PC-3 (cell line): ENCODE results near the gene MPDZ. TPM values are rescaled to one million over a fixed set of nuclear protein-coding genes. Genes with fewer than 3 reads are reported as not detected.

Experiments used
- ATAC-seq: fragments of 200-7000 bp; cut with Tn5 transposase; 2 replicates; pipeline ENCODE4 v1.9.1; 2020; ENCODE audit warnings: mild to moderate bottlenecking, moderate library complexity
- BruUV-seq: library from RNA; stranded (reverse); fragments of 400-500 nt; replicated peaks from 2 replicates; lab custom pipeline; 2021; lab: Mats Ljungman, UMichigan
- CTCF ChIA-PET: fragments of 300-600 bp; sonication (Branson Sonifier 250); formaldehyde crosslinking; loops from one replicate; lab custom pipeline; 2022; ENCODE audit warnings: antibody characterized with exemption; lab: Charles Lee
- POLR2A ChIA-PET: fragments of 300-600 bp; sonication (Branson Sonifier 250); formaldehyde crosslinking; loops from one replicate; lab custom pipeline; 2022; ENCODE audit warnings: antibody characterized with exemption; ENCODE audit not compliant: unreplicated experiment; lab: Charles Lee
- DNase-seq: peaks from one replicate; pipeline ENCODE4 v3.0.0-alpha.2; 2015
- H2AFZ ChIP-seq: fragments of 300-600 bp; sonication (generic); 2 replicates; pipeline ENCODE4 v1.6.0; 2016; ENCODE audit warnings: antibody characterized with exemption, low read length
- H3F3A ChIP-seq: fragments of 300-600 bp; sonication (generic); one replicate; pipeline ENCODE4 v1.6.0; 2017; ENCODE audit warnings: antibody characterized with exemption, low read length, control low read depth, mild to moderate bottlenecking; ENCODE audit not compliant: unreplicated experiment
- H3K27ac ChIP-seq: fragments of 300-600 bp; sonication (generic); 2 replicates; pipeline ENCODE4 v1.5.1; 2016; ENCODE audit warnings: mild to moderate bottlenecking, low read length
- H3K27me3 ChIP-seq: fragments of 300-600 bp; sonication (generic); 2 replicates; pipeline ENCODE4 v1.6.1; 2016; ENCODE audit warnings: low read length, mixed read lengths
- H3K36me3 ChIP-seq: fragments of 300-600 bp; sonication (generic); 2 replicates; pipeline ENCODE4 v1.6.1; 2016; ENCODE audit warnings: low read depth, mixed run types, low read length, mixed read lengths
- H3K4me1 ChIP-seq: fragments of 300-600 bp; sonication (generic); 2 replicates; pipeline ENCODE4 v1.5.1; 2016; ENCODE audit warnings: low read length; ENCODE audit not compliant: insufficient read depth
- H3K4me2 ChIP-seq: fragments of 300-600 bp; sonication (generic); 2 replicates; pipeline ENCODE4 v1.6.0; 2016; ENCODE audit warnings: low read length
- H3K4me3 ChIP-seq: fragments of 300-600 bp; sonication (generic); 2 replicates; pipeline ENCODE4 v1.5.1; 2016; ENCODE audit warnings: mild to moderate bottlenecking, low read length, mixed read lengths
- H3K79me2 ChIP-seq: fragments of 300-600 bp; sonication (generic); 2 replicates; pipeline ENCODE4 v1.6.1; 2017; ENCODE audit warnings: low read length, mixed read lengths
- H3K9ac ChIP-seq: fragments of 300-600 bp; sonication (generic); 2 replicates; pipeline ENCODE4 v1.6.0; 2016; ENCODE audit warnings: mild to moderate bottlenecking, low read length
- H3K9me2 ChIP-seq: fragments of 300-600 bp; sonication (generic); replicated peaks from 2 replicates; pipeline ENCODE4 v1.6.1; 2016; ENCODE audit warnings: mixed run types, low read length, mixed read lengths
- H3K9me3 ChIP-seq: fragments of 300-600 bp; sonication (generic); 2 replicates; pipeline ENCODE4 v1.6.1; 2016; ENCODE audit warnings: low read length, mixed read lengths
- H4K20me1 ChIP-seq: fragments of 300-600 bp; sonication (generic); 2 replicates; pipeline ENCODE4 v1.6.1; 2016; ENCODE audit warnings: low read length, mixed read lengths
- CTCF ChIP-seq: fragments of 300-600 bp; sonication (generic); conservative IDR thresholded peaks from 2 replicates; pipeline ENCODE4 v1.5.1; 2017; ENCODE audit warnings: antibody characterized with exemption, low read depth, mild to moderate bottlenecking, low read length
- EZH2 ChIP-seq: fragments of 300-600 bp; sonication (generic); IDR thresholded peaks from one replicate; pipeline ENCODE4 v1.6.1; 2017; ENCODE audit warnings: antibody characterized with exemption, mild to moderate bottlenecking, low read length; ENCODE audit not compliant: unreplicated experiment
- EZH2phosphoT487 ChIP-seq: fragments of 300-600 bp; sonication (generic); IDR thresholded peaks from 2 replicates; pipeline ENCODE4 v1.6.1; 2018; ENCODE audit warnings: mild to moderate bottlenecking, antibody characterized with exemption, low read length, borderline replicate concordance
- intact Hi-C: fragments of 100-400 bp; cut with micrococcal nuclease; formaldehyde crosslinking; loops from 2 replicates; pipeline ENCODE4 v1.9.0; 2023
- total RNA-seq: library from RNA; depleted of rRNA; stranded (reverse); fragments of >200 nt; gene quantifications from 2 replicates; pipeline ENCODE4 v1.2.3, GENCODE V29; 2014

Gene MPDZ
- total RNA-seq, 1 experiment from 2014 or later: 6.1 TPM

GRCh38 chr9:13165956-13166355 is 113.5 kb downstream of the MPDZ start:
- Histone ChIP-seq H3K27me3 (no peaks in the 10 kb centered on the region), H3K9me2 (no peaks in the 10 kb centered on the region), H3K4me3 (no peak overlapping the region), H3K9ac (no peak overlapping the region), H2AFZ (no peak overlapping the region), H3K4me1 (peaks cover 10% of the 10 kb centered on the region), H3K4me2 (no peak overlapping the region), H3F3A (no peaks in the 10 kb centered on the region), H3K79me2 (no peaks in the 10 kb centered on the region), H3K27ac (no peak overlapping the region), H4K20me1 (no peaks in the 10 kb centered on the region), H3K36me3 (no peaks in the 10 kb centered on the region; the same call in 1 of the 2 replicates), H3K9me3 (no peaks in the 10 kb centered on the region)
- no TSS peak for BruUV-seq
- DNase-seq: no peak
- ChIA-PET CTCF (no interaction called here), POLR2A (no interaction called here)
- intact Hi-C loops: no loop called here
- ATAC-seq: no peak
- no peak for TF ChIP-seq EZH2phosphoT487
- no peak for TF ChIP-seq CTCF
- TF ChIP-seq EZH2: no peak

- no TSS peak for BruUV-seq
- Histone ChIP-seq H3K27me3 (no peaks in the 10 kb centered on the region), H3K9ac (no peak overlapping the region), H4K20me1 (no peaks in the 10 kb centered on the region), H3K36me3 (no peaks in the 10 kb centered on the region; the same call in 1 of the 2 replicates), H3K9me3 (no peaks in the 10 kb centered on the region), H2AFZ (no peak overlapping the region), H3K27ac (no peak overlapping the region), H3K79me2 (no peaks in the 10 kb centered on the region), H3K4me2 (no peak overlapping the region), H3K9me2 (no peaks in the 10 kb centered on the region), H3K4me1 (peaks cover 10% of the 10 kb centered on the region), H3F3A (no peaks in the 10 kb centered on the region), H3K4me3 (no peak overlapping the region)
- TF ChIP-seq CTCF: no peak
- TF ChIP-seq EZH2: no peak
- TF ChIP-seq EZH2phosphoT487: no peak
- CTCF ChIA-PET: no interaction called here
- DNase-seq (no peak), ATAC-seq (no peak)
- intact Hi-C loops: no loop called here
- POLR2A ChIA-PET: no interaction called here
Measured at GRCh38 chr9:13165236-13165945, 114.1 kb downstream of the MPDZ start.

- no peak overlapping the region for H3K4me2 ChIP-seq
- H4K20me1 ChIP-seq: no peaks in the 10 kb centered on the region
- H3K4me3 ChIP-seq: no peak overlapping the region
- H3K79me2 ChIP-seq: no peaks in the 10 kb centered on the region
- no peaks in the 10 kb centered on the region for H3K9me3 ChIP-seq
- H3K36me3 ChIP-seq: no peaks in the 10 kb centered on the region; the same call in 1 of the 2 replicates
- no TSS peak for BruUV-seq
- H2AFZ ChIP-seq: no peak overlapping the region
- H3F3A ChIP-seq: no peaks in the 10 kb centered on the region
- no peak overlapping the region for H3K9ac ChIP-seq
- intact Hi-C loops: no loop called here
- ATAC-seq: no peak
- peaks cover 10% of the 10 kb centered on the region for H3K4me1 ChIP-seq
- TF ChIP-seq CTCF: no peak
- ChIA-PET CTCF (no interaction called here), POLR2A (no interaction called here)
- H3K27ac ChIP-seq: no peak overlapping the region
- no peaks in the 10 kb centered on the region for H3K9me2 ChIP-seq
- no peak for DNase-seq
- no peaks in the 10 kb centered on the region for H3K27me3 ChIP-seq
Measured at GRCh38 chr9:13163946-13164345, 115.5 kb downstream of the MPDZ start.
